Progenitor cell of endocrine pancreas (in vitro differentiated cells): ENCODE data around the gene ZFP64. TPM values are rescaled to one million over a fixed set of nuclear protein-coding genes. Genes with fewer than 3 reads are reported as not detected.

Experiments
- DNase-seq: peaks from one replicate; pipeline ENCODE4 v3.0.0; 2021; ENCODE audit warnings: low spot score; ENCODE audit not compliant: unreplicated experiment
- H3K27ac Mint-ChIP-seq: 2 replicates; pipeline ENCODE4 v1.8.0; 2021; ENCODE audit warnings: mild to moderate bottlenecking, moderate library complexity, mixed read lengths
- H3K27me3 Mint-ChIP-seq: 2 replicates; pipeline ENCODE4 v1.8.0; 2021; ENCODE audit warnings: mixed read lengths
- H3K36me3 Mint-ChIP-seq: 2 replicates; pipeline ENCODE4 v1.8.0; 2022; ENCODE audit warnings: mixed read lengths; ENCODE audit not compliant: insufficient read depth
- H3K4me1 Mint-ChIP-seq: 2 replicates; pipeline ENCODE4 v1.8.0; 2021; ENCODE audit warnings: low read depth, mixed read lengths
- H3K4me3 Mint-ChIP-seq: 2 replicates; pipeline ENCODE4 v1.8.0; 2021; ENCODE audit warnings: low read depth, mild to moderate bottlenecking, moderate library complexity, mixed read lengths
- H3K9me3 Mint-ChIP-seq: 2 replicates; pipeline ENCODE4 v1.8.0; 2021; ENCODE audit warnings: low read depth, mixed read lengths
- total RNA-seq: library from RNA; stranded (reverse); gene quantifications from 2 replicates; pipeline ENCODE4 v1.2.1, GENCODE V29; 2021
- TF ChIP-seq, protein P1 (sequence below): fragments of 200-600 bp; sonication (generic); IDR thresholded peaks from one replicate; pipeline ENCODE4 v1.5.0; 2021; ENCODE audit warnings: antibody characterized with exemption, mild to moderate bottlenecking; ENCODE audit not compliant: unreplicated experiment

ZFP64 gene
- total RNA-seq, 1 donor from 2014 or later: 26.9 TPM

- Mint-ChIP-seq H3K9me3 (peaks cover 16% of the 10 kb centered on the region), H3K4me3 (no peak overlapping the region), H3K4me1 (no peaks in the 10 kb centered on the region), H3K27me3 (peaks cover 8% of the 10 kb centered on the region), H3K27ac (no peak overlapping the region), H3K36me3 (peaks cover 4% of the 10 kb centered on the region)
- TF ChIP-seq, protein P1, sequence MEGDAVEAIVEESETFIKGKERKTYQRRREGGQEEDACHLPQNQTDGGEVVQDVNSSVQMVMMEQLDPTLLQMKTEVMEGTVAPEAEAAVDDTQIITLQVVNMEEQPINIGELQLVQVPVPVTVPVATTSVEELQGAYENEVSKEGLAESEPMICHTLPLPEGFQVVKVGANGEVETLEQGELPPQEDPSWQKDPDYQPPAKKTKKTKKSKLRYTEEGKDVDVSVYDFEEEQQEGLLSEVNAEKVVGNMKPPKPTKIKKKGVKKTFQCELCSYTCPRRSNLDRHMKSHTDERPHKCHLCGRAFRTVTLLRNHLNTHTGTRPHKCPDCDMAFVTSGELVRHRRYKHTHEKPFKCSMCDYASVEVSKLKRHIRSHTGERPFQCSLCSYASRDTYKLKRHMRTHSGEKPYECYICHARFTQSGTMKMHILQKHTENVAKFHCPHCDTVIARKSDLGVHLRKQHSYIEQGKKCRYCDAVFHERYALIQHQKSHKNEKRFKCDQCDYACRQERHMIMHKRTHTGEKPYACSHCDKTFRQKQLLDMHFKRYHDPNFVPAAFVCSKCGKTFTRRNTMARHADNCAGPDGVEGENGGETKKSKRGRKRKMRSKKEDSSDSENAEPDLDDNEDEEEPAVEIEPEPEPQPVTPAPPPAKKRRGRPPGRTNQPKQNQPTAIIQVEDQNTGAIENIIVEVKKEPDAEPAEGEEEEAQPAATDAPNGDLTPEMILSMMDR: no peak
- DNase-seq: no peak
Observed at GRCh38 chr20:52219441-52219840, 27.9 kb upstream of the ZFP64 start.

DNA sequence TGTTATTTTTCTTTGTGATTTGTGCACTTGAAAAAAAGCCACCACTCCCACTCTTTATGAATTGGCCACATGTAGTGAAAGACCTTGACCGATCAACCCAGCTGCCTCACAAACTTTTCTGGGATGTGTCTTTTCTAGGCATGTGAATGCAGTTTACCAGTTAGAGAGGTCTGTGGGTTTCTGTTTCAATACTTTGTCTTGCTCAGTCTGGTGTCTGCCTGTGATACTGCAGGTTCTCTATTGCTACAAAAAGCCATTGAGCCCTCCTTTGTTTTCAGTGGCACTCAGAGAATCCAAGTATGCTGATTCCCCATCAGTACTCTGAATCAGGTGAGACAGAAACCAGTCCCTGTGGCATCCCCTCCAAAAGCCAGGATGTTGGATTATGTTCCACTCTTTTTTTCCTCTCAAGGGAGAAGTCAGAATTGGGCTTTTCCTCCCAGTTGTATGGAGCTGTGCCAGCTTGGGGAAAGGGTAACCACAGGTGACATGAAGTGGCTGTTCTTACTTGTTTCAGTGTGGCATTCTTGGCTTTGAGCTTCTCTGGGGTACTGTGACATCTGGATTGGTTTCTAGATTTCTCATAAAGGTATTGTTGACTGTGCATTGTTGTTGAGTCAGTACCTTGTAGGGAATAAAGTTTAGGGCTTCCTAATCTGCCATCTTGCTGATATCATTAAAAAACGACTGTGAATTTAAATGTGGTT, 26.3 kb upstream of the ZFP64 start:
- Mint-ChIP-seq H3K27ac (no peak overlapping the region), H3K4me1 (no peaks in the 10 kb centered on the region)
- TF ChIP-seq, protein P1: no peak

GRCh38 chr20:52213995-52214394, 22.4 kb upstream of the ZFP64 start:
- TF ChIP-seq, protein P1: no peak
- Mint-ChIP-seq H3K27ac (no peak overlapping the region), H3K9me3 (peaks cover 14% of the 10 kb centered on the region), H3K27me3 (peaks cover 9% of the 10 kb centered on the region), H3K4me3 (no peak overlapping the region), H3K4me1 (no peaks in the 10 kb centered on the region), H3K36me3 (no peaks in the 10 kb centered on the region)
- no peak for DNase-seq

More for the DNA sequence above, 26.3 kb upstream of the ZFP64 start:
- Mint-ChIP-seq H3K27me3 (no peaks in the 10 kb centered on the region), H3K9me3 (peaks cover 19% of the 10 kb centered on the region), H3K36me3 (peaks cover 4% of the 10 kb centered on the region), H3K4me3 (no peak overlapping the region)
- no peak for DNase-seq

DNA sequence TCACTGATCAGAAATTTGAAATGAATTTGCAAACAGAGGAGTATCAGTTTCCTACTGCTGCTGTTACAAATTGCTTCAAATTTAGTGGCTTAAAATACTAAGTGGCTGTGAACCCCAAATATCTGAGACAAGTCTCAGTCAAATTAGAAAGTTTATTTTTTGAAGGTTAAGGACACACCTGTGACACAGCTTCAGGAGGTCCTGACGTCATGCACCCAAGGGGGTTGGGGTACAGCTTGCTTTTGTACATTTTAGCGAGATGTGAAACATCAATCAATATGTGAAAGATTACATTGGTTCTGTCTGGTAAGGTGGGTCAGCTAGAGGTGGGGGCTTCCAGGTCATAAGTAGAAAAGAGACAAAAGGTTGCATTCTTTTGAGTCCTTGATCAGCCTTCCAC, 21.4 kb upstream of the ZFP64 start:
- Mint-ChIP-seq H3K4me3 (no peak overlapping the region), H3K27me3 (peaks cover 9% of the 10 kb centered on the region), H3K27ac (no peak overlapping the region), H3K9me3 (peaks cover 11% of the 10 kb centered on the region), H3K4me1 (no peaks in the 10 kb centered on the region), H3K36me3 (no peaks in the 10 kb centered on the region)
- DNase-seq: no peak
- TF ChIP-seq, protein P1: no peak

DNA sequence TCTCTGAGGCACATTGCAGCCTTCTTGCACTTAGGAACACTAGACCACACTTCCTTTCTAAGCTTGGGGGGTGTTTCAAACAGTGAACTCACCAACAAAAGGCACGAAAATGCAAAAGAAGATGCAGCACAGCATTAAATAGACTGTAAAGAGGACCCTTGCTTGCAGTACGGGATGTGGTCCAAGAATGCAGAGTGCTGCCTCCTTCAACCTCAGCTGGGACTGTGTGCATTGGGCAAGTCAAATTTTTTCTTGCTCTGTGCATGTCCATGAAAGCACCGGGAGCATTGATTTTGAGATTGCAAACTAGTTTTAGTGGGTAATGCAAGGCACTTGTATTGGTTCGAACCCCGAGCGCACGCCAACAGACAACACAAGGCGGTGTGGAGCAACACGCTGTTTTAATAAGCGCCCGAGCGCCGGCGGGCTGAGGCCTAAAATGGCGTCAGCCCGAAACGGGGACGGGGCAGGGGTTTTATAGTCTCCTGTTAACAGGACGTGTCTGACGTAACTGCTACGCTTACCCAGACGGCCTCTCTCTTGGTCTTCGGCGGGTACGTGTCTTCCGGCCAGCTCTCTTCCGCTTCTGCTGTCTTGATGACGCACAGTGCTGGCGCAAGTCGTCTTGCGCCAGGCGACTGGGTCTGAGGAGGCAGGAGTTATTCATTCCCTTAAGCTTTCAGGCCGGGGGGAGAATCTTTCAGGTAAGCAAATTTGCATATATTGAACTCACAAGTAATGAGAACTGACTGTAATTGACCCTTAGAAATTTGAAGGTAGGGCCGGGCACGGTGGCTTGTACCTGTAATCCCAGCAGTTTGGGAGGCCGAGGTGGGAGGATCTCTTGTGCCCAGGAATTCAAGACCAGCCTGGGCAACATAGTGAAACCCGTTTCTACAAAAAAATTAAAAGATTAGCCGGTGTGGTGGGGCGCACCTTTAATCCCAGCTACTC, 18.7 kb upstream of the ZFP64 start:
- no peaks in the 10 kb centered on the region for H3K36me3 Mint-ChIP-seq
- TF ChIP-seq, protein P1: no peak
- H3K27ac Mint-ChIP-seq: no peak overlapping the region
- peaks cover 3% of the 10 kb centered on the region for H3K9me3 Mint-ChIP-seq
- no peak for DNase-seq
- no peaks in the 10 kb centered on the region for H3K4me1 Mint-ChIP-seq
- peaks cover 9% of the 10 kb centered on the region for H3K27me3 Mint-ChIP-seq
- H3K4me3 Mint-ChIP-seq: no peak overlapping the region
